Spleen (tissue), 7 donors: Measurements from ENCODE around the gene KIF14.

Experiments
- CTCF ChIP-seq, 11 experiments: fragments of 200-600 bp in 7 of 11; fragments of 450-650 bp in 4 of 11; sonication (generic) in 4 of 11; IDR thresholded peaks in 8 of 11; conservative IDR thresholded peaks in 3 of 11; 1 replicate in 7 of 11; 2 replicates in 4 of 11; pipeline versions ENCODE4 v1.4.0 to v1.8.0; 2016 to 2021; ENCODE audit warnings: antibody characterized with exemption in 11 of 11, inconsistent platforms in 4 of 11, mild to moderate bottlenecking in 1 of 11
- POLR2A ChIP-seq, 3 donors: fragments of 450-650 bp; IDR thresholded peaks; one replicate each; pipeline ENCODE4 v1.5.1; 2017; ENCODE audit warnings: antibody characterized with exemption in 3 of 3, mild to moderate bottlenecking in 1 of 3
- donor health status: DM: no; HTN: no; CAD: no; lungs with moderate emphysema.
- donor health status: DM: no; HTN: no; CAD: no.
- donor health status: DM: no; HTN: no; CAD: no.

DNA sequence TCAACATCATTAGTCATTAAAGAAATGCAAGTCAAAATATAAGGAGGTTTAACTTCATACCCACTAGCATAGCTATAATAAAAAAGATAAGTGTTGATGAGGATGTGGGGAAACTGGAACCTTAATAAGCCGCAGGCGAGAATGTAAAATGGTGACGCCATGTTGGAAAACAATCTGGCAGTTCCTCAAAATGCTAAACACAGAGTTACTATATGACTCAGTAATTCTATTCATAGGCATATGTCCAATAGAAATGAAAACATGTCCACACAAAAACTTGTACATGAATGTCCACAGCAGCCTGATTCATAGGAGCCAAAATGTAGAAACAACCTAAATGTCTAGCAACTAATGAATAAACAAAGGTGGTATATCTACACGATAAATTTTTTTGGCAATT is 26.0 kb upstream of the KIF14 start:
- TF ChIP-seq CTCF (IDR thresholded peaks at IDR 0.05 in 8 of 11, conservative IDR thresholded peaks at IDR 0.05 in 3 of 11) (no peak), POLR2A (IDR thresholded peaks at IDR 0.05) (no peak)
